Retinal pigment epithelial cell (primary cell): Measurements from ENCODE around the gene LIMA1.
A peak's percentile ranks its signal among the peaks of the same experiment; 100 is the strongest.
"Not testable (repeated sequence)": the region's sequence is repeated elsewhere in the genome, so short reads cannot be mapped to it uniquely, and the experiment has no call there.

ENCODE experiments used
- DNase-seq: peaks from one replicate; pipeline ENCODE4 v3.0.0-alpha.2; 2010; ENCODE audit warnings: low read depth
- H3K4me3 ChIP-seq: 2 replicates; pipeline ENCODE4 v1.5.1; 2011; ENCODE audit warnings: mild to moderate bottlenecking, low read length, control low read depth, moderate library complexity
- CTCF ChIP-seq: conservative IDR thresholded peaks from 2 replicates; pipeline ENCODE4 v1.5.1; 2011; ENCODE audit warnings: low read depth, low read length, control low read depth, inconsistent platforms

LIMA1 gene

GRCh38 chr12:50283229-50283923 is at the start of gene LIMA1:
Gene LIMA1, minus strand, starts transcription at chr12:50283520. Its CDS starts 34,769 bp downstream, at chr12:50248751.
- peak; percentile 49 for DNase-seq
- peak within 1 kb of the TSS; percentile 97 for H3K4me3 ChIP-seq
- TF ChIP-seq CTCF, result no peak

- no peak for DNase-seq
- H3K4me3 ChIP-seq, result no peak overlapping the region
- no peak for TF ChIP-seq CTCF
These were observed 48.4 kb upstream of the LIMA1 start for GRCh38 chr12:50331745-50332144.

GRCh38 chr12:50328664-50329063 is 45.3 kb upstream of the LIMA1 start:
- H3K4me3 ChIP-seq, DNase-seq: not testable (repeated sequence)

GRCh38 chr12:50326590-50327284 is 43.4 kb upstream of the LIMA1 start:
- peak; percentile 43 for DNase-seq
- no peak overlapping the region for H3K4me3 ChIP-seq
- peak; percentile 12 for TF ChIP-seq CTCF

GRCh38 chr12:50325890-50326391 is 42.6 kb upstream of the LIMA1 start:
- no peak for TF ChIP-seq CTCF
- H3K4me3 ChIP-seq, result no peak overlapping the region
- DNase-seq, result no peak

GRCh38 chr12:50324770-50325169 is 41.5 kb upstream of the LIMA1 start:
- not testable (repeated sequence) for DNase-seq, H3K4me3 ChIP-seq

GRCh38 chr12:50324077-50324476 is 40.8 kb upstream of the LIMA1 start:
- not testable (repeated sequence) for H3K4me3 ChIP-seq, DNase-seq

- no peak overlapping the region for H3K4me3 ChIP-seq
- no peak for DNase-seq
- TF ChIP-seq CTCF, result no peak
These were observed 38.9 kb upstream of the LIMA1 start for GRCh38 chr12:50322206-50322605.
